SK-N-SH treated with all-trans-retinoic acid at 6 μM for 48 hours (cell line): ENCODE results near the gene CHRND.

Source experiments
- ATAC-seq: fragments of 200-7000 bp; cut with Tn5 transposase; 3 replicates; pipeline ENCODE4 v1.9.1; 2020; ENCODE audit warnings: mild to moderate bottlenecking, moderate library complexity
- ARNTL ChIP-seq: fragments of 450-650 bp; formaldehyde crosslinking; IDR thresholded peaks from 2 replicates; pipeline ENCODE4 v1.5.0; 2020; ENCODE audit warnings: low read depth, mild to moderate bottlenecking, moderate library complexity, borderline replicate concordance
- BACH2 ChIP-seq: fragments of 250-450 bp; sonication (Bioruptor Pico); IDR thresholded peaks from 2 replicates; pipeline ENCODE4 v1.9.0; 2021; ENCODE audit warnings: mild to moderate bottlenecking, borderline replicate concordance
- CSDC2 ChIP-seq: fragments of 250-450 bp; sonication (Bioruptor Pico); IDR thresholded peaks from 2 replicates; pipeline ENCODE4 v1.5.0; 2020; ENCODE audit warnings: mild to moderate bottlenecking, moderate library complexity
- ESRRG ChIP-seq: fragments of 250-450 bp; sonication (Bioruptor Pico); IDR thresholded peaks from 2 replicates; pipeline ENCODE4 v1.6.1; 2021; ENCODE audit warnings: mild to moderate bottlenecking
- GLIS3 ChIP-seq: fragments of 250-450 bp; sonication (Bioruptor Pico); IDR thresholded peaks from 2 replicates; pipeline ENCODE4 v1.5.0; 2020; ENCODE audit warnings: mild to moderate bottlenecking, moderate library complexity
- OSR1 ChIP-seq: fragments of 250-450 bp; sonication (Bioruptor Pico); IDR thresholded peaks from 2 replicates; pipeline ENCODE4 v1.8.0; 2022; ENCODE audit warnings: moderate library complexity, mild to moderate bottlenecking, inconsistent platforms
- PPARA ChIP-seq: fragments of 250-450 bp; sonication (Bioruptor Pico); IDR thresholded peaks from 2 replicates; pipeline ENCODE4 v1.5.0; 2020; ENCODE audit warnings: mild to moderate bottlenecking, borderline replicate concordance
- RARB ChIP-seq: fragments of 250-450 bp; sonication (Bioruptor Pico); IDR thresholded peaks from 2 replicates; pipeline ENCODE4 v1.8.0; 2021; ENCODE audit warnings: mild to moderate bottlenecking, moderate library complexity
- SNAI2 ChIP-seq: fragments of 250-450 bp; sonication (Bioruptor Pico); IDR thresholded peaks from 2 replicates; pipeline ENCODE4 v1.5.0; 2020; ENCODE audit warnings: mild to moderate bottlenecking, moderate library complexity
- TCF4 ChIP-seq: fragments of 250-450 bp; sonication (Bioruptor Pico); IDR thresholded peaks from 2 replicates; pipeline ENCODE4 v1.8.0; 2021; ENCODE audit warnings: mild to moderate bottlenecking, moderate library complexity, borderline replicate concordance
- TOX ChIP-seq: fragments of 250-450 bp; sonication (Bioruptor Pico); IDR thresholded peaks from 2 replicates; pipeline ENCODE4 v1.8.0; 2021; ENCODE audit warnings: mild to moderate bottlenecking, moderate library complexity, borderline replicate concordance
- ZC3H10 ChIP-seq: fragments of 250-450 bp; sonication (Bioruptor Pico); IDR thresholded peaks from 2 replicates; pipeline ENCODE4 v1.5.1; 2021; ENCODE audit warnings: mild to moderate bottlenecking, moderate library complexity
- ZFP3 ChIP-seq: fragments of 250-450 bp; sonication (Bioruptor Pico); IDR thresholded peaks from 2 replicates; pipeline ENCODE4 v1.5.0; 2020; ENCODE audit warnings: mild to moderate bottlenecking, moderate library complexity
- ZFP30 ChIP-seq: fragments of 450-650 bp; formaldehyde crosslinking; IDR thresholded peaks from 2 replicates; pipeline ENCODE4 v1.5.0; 2022; ENCODE audit warnings: mild to moderate bottlenecking, moderate library complexity
- ZNF565 ChIP-seq: fragments of 450-650 bp; formaldehyde crosslinking; conservative IDR thresholded peaks from 2 replicates; pipeline ENCODE4 v1.5.0; 2020; ENCODE audit warnings: low read depth, mild to moderate bottlenecking, moderate library complexity
- ZNF8 ChIP-seq: fragments of 450-650 bp; formaldehyde crosslinking; IDR thresholded peaks from 2 replicates; pipeline ENCODE4 v1.5.0; 2020; ENCODE audit warnings: mild to moderate bottlenecking, moderate library complexity
- TF ChIP-seq, protein P1 (sequence below): fragments of 250-450 bp; sonication (Bioruptor Pico); IDR thresholded peaks from 2 replicates; pipeline ENCODE4 v1.8.0; 2020; ENCODE audit warnings: mild to moderate bottlenecking, moderate library complexity, borderline replicate concordance
- TF ChIP-seq, protein P2 (sequence below): fragments of 250-450 bp; sonication (Bioruptor Pico); IDR thresholded peaks from 2 replicates; pipeline ENCODE4 v1.8.0; 2021; ENCODE audit warnings: low read depth, mild to moderate bottlenecking, moderate library complexity, borderline replicate concordance
- TF ChIP-seq, protein P3 (sequence below): fragments of 250-450 bp; sonication (Bioruptor Pico); IDR thresholded peaks from 2 replicates; pipeline ENCODE4 v1.5.1; 2021; ENCODE audit warnings: mild to moderate bottlenecking, moderate library complexity
- TF ChIP-seq, protein P4 (sequence below): fragments of 250-450 bp; sonication (Bioruptor Pico); IDR thresholded peaks from 2 replicates; pipeline ENCODE4 v1.5.1; 2020; ENCODE audit warnings: low read depth, mild to moderate bottlenecking, moderate library complexity

The CHRND gene

DNA sequence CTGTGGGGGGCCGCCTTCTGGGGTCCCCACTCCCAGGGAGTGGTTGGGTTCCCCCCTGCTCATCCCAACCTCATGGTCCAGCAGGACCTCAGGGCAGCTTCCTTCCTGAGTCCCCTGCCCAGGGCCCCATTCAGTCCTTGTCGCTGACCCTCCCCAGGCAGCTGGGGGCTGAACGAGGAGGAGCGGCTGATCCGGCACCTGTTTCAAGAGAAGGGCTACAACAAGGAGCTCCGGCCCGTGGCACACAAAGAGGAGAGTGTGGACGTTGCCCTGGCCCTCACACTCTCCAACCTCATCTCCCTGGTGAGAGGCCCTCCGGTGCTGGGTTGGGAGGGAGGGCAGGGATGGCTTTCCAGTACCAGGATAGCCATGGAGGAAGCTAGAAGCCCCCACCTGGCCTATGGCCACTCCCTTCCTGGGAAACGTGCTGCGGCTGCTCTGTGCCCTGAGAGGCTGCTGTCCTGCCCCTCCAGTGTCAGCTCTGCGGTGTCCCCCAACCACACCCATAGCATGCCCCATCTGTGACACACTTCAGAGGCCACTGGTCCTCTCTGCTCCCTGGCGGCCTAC is 497 bp downstream of the CHRND start (continued):
- TF ChIP-seq, protein P1, sequence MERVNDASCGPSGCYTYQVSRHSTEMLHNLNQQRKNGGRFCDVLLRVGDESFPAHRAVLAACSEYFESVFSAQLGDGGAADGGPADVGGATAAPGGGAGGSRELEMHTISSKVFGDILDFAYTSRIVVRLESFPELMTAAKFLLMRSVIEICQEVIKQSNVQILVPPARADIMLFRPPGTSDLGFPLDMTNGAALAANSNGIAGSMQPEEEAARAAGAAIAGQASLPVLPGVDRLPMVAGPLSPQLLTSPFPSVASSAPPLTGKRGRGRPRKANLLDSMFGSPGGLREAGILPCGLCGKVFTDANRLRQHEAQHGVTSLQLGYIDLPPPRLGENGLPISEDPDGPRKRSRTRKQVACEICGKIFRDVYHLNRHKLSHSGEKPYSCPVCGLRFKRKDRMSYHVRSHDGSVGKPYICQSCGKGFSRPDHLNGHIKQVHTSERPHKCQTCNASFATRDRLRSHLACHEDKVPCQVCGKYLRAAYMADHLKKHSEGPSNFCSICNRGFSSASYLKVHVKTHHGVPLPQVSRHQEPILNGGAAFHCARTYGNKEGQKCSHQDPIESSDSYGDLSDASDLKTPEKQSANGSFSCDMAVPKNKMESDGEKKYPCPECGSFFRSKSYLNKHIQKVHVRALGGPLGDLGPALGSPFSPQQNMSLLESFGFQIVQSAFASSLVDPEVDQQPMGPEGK (CRISPR knock-in tag) = no peak
- no peak for TF ChIP-seq TCF4

DNA sequence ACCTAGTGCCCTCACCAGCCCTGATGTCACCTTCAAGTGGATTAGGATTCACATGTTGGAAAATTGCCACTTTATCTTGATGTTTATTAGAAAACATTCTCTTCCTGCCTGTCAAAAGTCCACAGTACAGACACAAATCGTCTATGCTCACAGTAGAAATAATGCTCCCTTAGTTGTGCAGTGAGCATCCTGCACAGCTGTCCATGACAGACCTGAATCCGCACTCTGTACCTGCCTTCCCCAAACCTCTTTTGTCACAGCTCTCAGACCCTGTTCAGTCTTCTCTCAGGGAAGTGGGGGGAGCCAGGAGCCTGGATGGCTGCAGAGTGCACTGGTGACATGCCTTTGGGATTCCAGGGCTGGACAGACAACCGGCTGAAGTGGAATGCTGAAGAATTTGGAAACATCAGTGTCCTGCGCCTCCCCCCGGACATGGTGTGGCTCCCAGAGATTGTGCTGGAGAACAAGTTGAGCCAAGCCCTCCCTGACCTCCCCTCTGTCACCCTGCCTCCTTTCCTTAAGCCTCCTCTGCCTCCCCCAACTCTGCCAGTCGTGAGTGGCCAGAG is 2.0 kb downstream of the CHRND start:
- TF ChIP-seq PPARA (CRISPR knock-in tag) (no peak), ZFP3 (CRISPR knock-in tag) (no peak), TOX (CRISPR knock-in tag) (no peak), CSDC2 (CRISPR knock-in tag) (no peak), TCF4 (no peak), OSR1 (CRISPR knock-in tag) (no peak)
- TF ChIP-seq, all 23 proteins: peak for 0
- ATAC-seq = no peak

DNA sequence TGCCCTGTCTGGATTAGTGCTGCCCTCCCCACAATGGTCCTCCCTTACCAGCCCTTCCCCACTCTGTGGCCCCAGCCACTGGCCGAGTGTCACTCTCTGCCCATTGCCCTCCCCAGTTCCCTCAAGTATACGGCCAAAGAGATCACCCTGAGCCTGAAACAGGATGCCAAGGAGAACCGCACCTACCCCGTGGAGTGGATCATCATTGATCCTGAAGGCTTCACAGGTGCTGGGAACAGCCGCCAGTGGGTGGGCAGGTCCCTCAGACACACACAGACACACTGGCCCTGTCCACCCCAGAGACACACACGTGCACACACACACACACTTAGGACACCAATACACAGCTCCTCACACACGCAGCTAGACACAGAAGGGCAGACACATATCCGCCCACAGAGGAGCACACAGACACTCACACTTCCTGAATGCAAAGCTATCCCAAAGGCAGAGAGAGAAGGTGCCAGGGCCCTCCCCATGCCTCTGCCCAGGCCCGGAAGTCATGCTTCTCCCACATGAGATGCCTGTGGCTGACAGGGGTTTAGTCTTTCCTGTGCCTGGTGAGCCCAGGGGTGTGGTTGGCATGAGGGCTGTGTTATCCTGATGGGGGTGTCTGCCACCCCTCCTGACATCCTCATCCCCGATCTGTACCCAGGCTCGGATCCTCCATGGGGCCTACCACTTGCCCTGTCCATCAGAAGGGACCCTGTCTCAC is 2.9 kb downstream of the CHRND start:
- ATAC-seq = no peak
- no peak for TF ChIP-seq ZFP3 (CRISPR knock-in tag)
- no peak for TF ChIP-seq GLIS3 (CRISPR knock-in tag)
- TF ChIP-seq, protein P1 (CRISPR knock-in tag) = no peak
- no peak for TF ChIP-seq PPARA (CRISPR knock-in tag)
- TF ChIP-seq SNAI2 (CRISPR knock-in tag) = no peak
- TF ChIP-seq ARNTL = no peak
- no peak for TF ChIP-seq ZNF565 (CRISPR knock-in tag)

DNA sequence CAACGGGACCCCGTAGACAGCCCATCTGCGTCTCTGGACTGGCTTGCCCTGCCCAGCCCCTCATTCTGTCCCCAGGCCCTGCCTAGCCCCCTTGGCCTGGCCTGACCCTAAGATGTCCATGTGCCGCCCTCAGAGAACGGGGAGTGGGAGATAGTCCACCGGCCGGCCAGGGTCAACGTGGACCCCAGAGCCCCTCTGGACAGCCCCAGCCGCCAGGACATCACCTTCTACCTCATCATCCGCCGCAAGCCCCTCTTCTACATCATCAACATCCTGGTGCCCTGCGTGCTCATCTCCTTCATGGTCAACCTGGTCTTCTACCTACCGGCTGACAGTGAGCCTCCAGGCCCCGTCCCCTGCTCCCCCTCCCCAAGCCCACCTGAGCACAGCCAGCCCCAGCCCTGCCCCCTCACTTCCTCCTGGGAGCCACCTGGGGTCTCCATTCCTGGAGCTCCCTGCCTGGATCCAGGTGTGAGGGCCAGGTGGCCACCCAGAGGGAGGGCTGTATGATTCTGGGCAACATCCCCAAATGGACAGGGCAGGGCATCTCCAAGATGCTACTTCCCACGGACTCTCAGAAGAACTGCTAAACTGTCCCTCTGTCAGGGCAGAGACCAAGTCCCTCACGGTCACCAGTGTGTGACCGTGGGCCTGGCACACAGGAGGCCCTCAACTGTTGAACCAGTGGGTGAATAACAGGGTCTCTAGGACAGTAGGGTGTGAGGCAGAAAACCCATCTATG is 4.0 kb downstream of the CHRND start:
- TF ChIP-seq TOX (CRISPR knock-in tag) (no peak), OSR1 (CRISPR knock-in tag) (no peak), SNAI2 (CRISPR knock-in tag) (no peak), CSDC2 (CRISPR knock-in tag) (no peak), BACH2 (CRISPR knock-in tag) (no peak), ZFP3 (CRISPR knock-in tag) (no peak), ZNF8 (no peak), TCF4 (no peak), ZC3H10 (CRISPR knock-in tag) (no peak), ZFP30 (CRISPR knock-in tag) (no peak), PPARA (CRISPR knock-in tag) (no peak), RARB (CRISPR knock-in tag) (no peak), GLIS3 (CRISPR knock-in tag) (no peak), ESRRG (CRISPR knock-in tag) (no peak)
- TF ChIP-seq, protein P2, sequence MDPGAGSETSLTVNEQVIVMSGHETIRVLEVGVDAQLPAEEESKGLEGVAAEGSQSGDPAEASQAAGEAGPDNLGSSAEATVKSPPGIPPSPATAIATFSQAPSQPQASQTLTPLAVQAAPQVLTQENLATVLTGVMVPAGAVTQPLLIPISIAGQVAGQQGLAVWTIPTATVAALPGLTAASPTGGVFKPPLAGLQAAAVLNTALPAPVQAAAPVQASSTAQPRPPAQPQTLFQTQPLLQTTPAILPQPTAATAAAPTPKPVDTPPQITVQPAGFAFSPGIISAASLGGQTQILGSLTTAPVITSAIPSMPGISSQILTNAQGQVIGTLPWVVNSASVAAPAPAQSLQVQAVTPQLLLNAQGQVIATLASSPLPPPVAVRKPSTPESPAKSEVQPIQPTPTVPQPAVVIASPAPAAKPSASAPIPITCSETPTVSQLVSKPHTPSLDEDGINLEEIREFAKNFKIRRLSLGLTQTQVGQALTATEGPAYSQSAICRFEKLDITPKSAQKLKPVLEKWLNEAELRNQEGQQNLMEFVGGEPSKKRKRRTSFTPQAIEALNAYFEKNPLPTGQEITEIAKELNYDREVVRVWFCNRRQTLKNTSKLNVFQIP (CRISPR knock-in tag) = no peak
- TF ChIP-seq, protein P1 (CRISPR knock-in tag) = no peak
- TF ChIP-seq, protein P3, sequence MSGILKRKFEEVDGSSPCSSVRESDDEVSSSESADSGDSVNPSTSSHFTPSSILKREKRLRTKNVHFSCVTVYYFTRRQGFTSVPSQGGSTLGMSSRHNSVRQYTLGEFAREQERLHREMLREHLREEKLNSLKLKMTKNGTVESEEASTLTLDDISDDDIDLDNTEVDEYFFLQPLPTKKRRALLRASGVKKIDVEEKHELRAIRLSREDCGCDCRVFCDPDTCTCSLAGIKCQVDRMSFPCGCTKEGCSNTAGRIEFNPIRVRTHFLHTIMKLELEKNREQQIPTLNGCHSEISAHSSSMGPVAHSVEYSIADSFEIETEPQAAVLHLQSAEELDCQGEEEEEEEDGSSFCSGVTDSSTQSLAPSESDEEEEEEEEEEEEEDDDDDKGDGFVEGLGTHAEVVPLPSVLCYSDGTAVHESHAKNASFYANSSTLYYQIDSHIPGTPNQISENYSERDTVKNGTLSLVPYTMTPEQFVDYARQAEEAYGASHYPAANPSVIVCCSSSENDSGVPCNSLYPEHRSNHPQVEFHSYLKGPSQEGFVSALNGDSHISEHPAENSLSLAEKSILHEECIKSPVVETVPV (CRISPR knock-in tag) = no peak
- TF ChIP-seq, protein P4, sequence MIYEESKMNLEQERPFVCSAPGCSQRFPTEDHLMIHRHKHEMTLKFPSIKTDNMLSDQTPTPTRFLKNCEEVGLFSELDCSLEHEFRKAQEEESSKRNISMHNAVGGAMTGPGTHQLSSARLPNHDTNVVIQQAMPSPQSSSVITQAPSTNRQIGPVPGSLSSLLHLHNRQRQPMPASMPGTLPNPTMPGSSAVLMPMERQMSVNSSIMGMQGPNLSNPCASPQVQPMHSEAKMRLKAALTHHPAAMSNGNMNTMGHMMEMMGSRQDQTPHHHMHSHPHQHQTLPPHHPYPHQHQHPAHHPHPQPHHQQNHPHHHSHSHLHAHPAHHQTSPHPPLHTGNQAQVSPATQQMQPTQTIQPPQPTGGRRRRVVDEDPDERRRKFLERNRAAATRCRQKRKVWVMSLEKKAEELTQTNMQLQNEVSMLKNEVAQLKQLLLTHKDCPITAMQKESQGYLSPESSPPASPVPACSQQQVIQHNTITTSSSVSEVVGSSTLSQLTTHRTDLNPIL (CRISPR knock-in tag) = no peak
- ATAC-seq = no peak
